Measurements from ENCODE around the gene LOXHD1. TPM values are rescaled to one million over a fixed set of nuclear protein-coding genes. Genes with fewer than 3 reads are reported as not detected.

Gene LOXHD1
- total RNA-seq, 1 experiment from 2014 or later, result not detected

- H3K27me3 ChIP-seq (ENCODE audit: control insufficient read depth, insufficient read depth, low read length), result no peaks in the 10 kb centered on the region
- DNase-seq (ENCODE audit: low read depth, low spot score) (no peak), ATAC-seq (no peak)
- H3K4me1 ChIP-seq (ENCODE audit: control insufficient read depth, insufficient read depth, low read length), result no peaks in the 10 kb centered on the region
- BruUV-seq (replicated peaks), result no TSS peak
- no peaks in the 10 kb centered on the region for H3K9me3 ChIP-seq (ENCODE audit: control insufficient read depth, insufficient read depth, low read depth, low read length)
- H3K4me3 ChIP-seq (ENCODE audit: low read depth in 2 of 2, low read length in 2 of 2), result no peak overlapping the region
- intact Hi-C loops (cut with micrococcal nuclease; ENCODE audit: unreplicated experiment), result no loop called here
- ChIA-PET CTCF (no interaction called here), POLR2A (no interaction called here)
- H3K27ac ChIP-seq (ENCODE audit: low read length), result no peak overlapping the region
- H3K36me3 ChIP-seq (ENCODE audit: control insufficient read depth, insufficient read depth, low read length), result no peaks in the 10 kb centered on the region
- in situ Hi-C loops (cut with HindIII; ENCODE audit: low pct_unique_long_range_greater_than_20kb, low sequenced_read_pairs), result no loop called here
- no peak for TF ChIP-seq POLR2AphosphoS5 (IDR thresholded peaks at IDR 0.05; ENCODE audit: low read depth, low read length)
Measured at GRCh38 chr18:46478796-46479195, 178.2 kb downstream of the LOXHD1 start.

DNA sequence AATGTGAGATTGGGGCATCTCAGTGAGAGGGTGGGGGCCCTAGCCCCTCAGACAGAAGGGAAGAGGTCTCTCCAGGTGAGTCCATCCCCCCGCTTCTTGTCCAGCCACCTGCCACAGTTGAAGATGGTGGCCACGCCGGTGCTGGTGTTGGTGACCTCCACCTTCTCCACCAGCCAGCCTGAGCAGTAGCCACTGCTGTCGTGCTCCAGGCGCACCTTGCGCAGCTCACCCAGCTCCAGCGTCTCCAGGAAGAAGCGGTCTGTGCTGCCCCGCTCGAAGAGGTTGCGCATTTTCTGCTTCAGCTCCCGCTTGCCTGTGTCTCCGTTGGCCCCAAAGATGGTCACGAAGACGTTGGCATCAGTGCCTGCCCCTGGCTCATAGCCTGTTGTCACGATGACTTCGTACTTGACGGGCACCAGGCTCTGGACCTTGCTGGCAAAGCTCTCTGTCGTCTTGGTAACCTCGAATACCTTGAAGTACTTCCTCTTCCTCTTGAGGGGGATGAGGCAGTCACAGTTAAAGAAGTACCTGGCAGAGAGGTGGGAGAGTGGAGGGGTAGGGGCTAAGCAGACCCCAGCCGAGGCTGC is 179.5 kb downstream of the LOXHD1 start:
- TF ChIP-seq SIN3A (IDR thresholded peaks at IDR 0.05; ENCODE audit: borderline replicate concordance, insufficient read depth, low read depth, low read length) (no peak), CTCF (IDR thresholded peaks at IDR 0.05) (no peak), POLR2AphosphoS5 (IDR thresholded peaks at IDR 0.05; ENCODE audit: low read depth, low read length) (no peak), TCF7L2 (IDR thresholded peaks at IDR 0.05; ENCODE audit: low read depth, low read length) (no peak)
- TF ChIP-seq, protein P1, sequence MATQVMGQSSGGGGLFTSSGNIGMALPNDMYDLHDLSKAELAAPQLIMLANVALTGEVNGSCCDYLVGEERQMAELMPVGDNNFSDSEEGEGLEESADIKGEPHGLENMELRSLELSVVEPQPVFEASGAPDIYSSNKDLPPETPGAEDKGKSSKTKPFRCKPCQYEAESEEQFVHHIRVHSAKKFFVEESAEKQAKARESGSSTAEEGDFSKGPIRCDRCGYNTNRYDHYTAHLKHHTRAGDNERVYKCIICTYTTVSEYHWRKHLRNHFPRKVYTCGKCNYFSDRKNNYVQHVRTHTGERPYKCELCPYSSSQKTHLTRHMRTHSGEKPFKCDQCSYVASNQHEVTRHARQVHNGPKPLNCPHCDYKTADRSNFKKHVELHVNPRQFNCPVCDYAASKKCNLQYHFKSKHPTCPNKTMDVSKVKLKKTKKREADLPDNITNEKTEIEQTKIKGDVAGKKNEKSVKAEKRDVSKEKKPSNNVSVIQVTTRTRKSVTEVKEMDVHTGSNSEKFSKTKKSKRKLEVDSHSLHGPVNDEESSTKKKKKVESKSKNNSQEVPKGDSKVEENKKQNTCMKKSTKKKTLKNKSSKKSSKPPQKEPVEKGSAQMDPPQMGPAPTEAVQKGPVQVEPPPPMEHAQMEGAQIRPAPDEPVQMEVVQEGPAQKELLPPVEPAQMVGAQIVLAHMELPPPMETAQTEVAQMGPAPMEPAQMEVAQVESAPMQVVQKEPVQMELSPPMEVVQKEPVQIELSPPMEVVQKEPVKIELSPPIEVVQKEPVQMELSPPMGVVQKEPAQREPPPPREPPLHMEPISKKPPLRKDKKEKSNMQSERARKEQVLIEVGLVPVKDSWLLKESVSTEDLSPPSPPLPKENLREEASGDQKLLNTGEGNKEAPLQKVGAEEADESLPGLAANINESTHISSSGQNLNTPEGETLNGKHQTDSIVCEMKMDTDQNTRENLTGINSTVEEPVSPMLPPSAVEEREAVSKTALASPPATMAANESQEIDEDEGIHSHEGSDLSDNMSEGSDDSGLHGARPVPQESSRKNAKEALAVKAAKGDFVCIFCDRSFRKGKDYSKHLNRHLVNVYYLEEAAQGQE (IDR thresholded peaks at IDR 0.05; ENCODE audit: insufficient read depth in 1 of 2, low read depth in 2 of 2, low read length in 1 of 2), result no peak
- in situ Hi-C loops (cut with HindIII; ENCODE audit: low pct_unique_long_range_greater_than_20kb, low sequenced_read_pairs), result no loop called here
- no peak for DNase-seq (ENCODE audit: low read depth, low spot score)
- Histone ChIP-seq H3K36me3 (ENCODE audit: control insufficient read depth, insufficient read depth, low read length) (no peaks in the 10 kb centered on the region), H3K9me3 (ENCODE audit: control insufficient read depth, insufficient read depth, low read depth, low read length) (no peaks in the 10 kb centered on the region), H3K4me3 (ENCODE audit: low read depth in 2 of 2, low read length in 2 of 2) (no peak overlapping the region), H3K27ac (ENCODE audit: low read length) (no peak overlapping the region), H3K27me3 (ENCODE audit: control insufficient read depth, insufficient read depth, low read length) (no peaks in the 10 kb centered on the region), H3K4me1 (ENCODE audit: control insufficient read depth, insufficient read depth, low read length) (no peaks in the 10 kb centered on the region)
- ChIA-PET CTCF (no interaction called here), POLR2A (no interaction called here)
- no TSS peak for BruUV-seq (replicated peaks)
- no peak for ATAC-seq
- intact Hi-C loops (cut with micrococcal nuclease; ENCODE audit: unreplicated experiment), result no loop called here

- intact Hi-C loops (cut with micrococcal nuclease; ENCODE audit: unreplicated experiment), result no loop called here
- in situ Hi-C loops (cut with HindIII; ENCODE audit: low pct_unique_long_range_greater_than_20kb, low sequenced_read_pairs), result no loop called here
Measured at GRCh38 chr18:46475390-46475752, 181.6 kb downstream of the LOXHD1 start.

More at GRCh38 chr18:46475390-46475752, 181.6 kb downstream of the LOXHD1 start:
- TF ChIP-seq, protein P1 (IDR thresholded peaks at IDR 0.05; ENCODE audit: insufficient read depth in 1 of 2, low read depth in 2 of 2, low read length in 1 of 2), result no peak
- no peak for TF ChIP-seq SIN3A (IDR thresholded peaks at IDR 0.05; ENCODE audit: borderline replicate concordance, insufficient read depth, low read depth, low read length)
- TF ChIP-seq CTCF (IDR thresholded peaks at IDR 0.05), result no peak
- no peak for TF ChIP-seq POLR2AphosphoS5 (IDR thresholded peaks at IDR 0.05; ENCODE audit: low read depth, low read length)
- no peak for TF ChIP-seq TCF7L2 (IDR thresholded peaks at IDR 0.05; ENCODE audit: low read depth, low read length)
- Histone ChIP-seq H3K27me3 (ENCODE audit: control insufficient read depth, insufficient read depth, low read length) (no peaks in the 10 kb centered on the region), H3K36me3 (ENCODE audit: control insufficient read depth, insufficient read depth, low read length) (no peaks in the 10 kb centered on the region), H3K4me1 (ENCODE audit: control insufficient read depth, insufficient read depth, low read length) (no peaks in the 10 kb centered on the region), H3K4me3 (ENCODE audit: low read depth in 2 of 2, low read length in 2 of 2) (no peak overlapping the region), H3K9me3 (ENCODE audit: control insufficient read depth, insufficient read depth, low read depth, low read length) (no peaks in the 10 kb centered on the region), H3K27ac (ENCODE audit: low read length) (no peak overlapping the region)
- no peak for ATAC-seq
- POLR2A ChIA-PET, result no interaction called here
- no peak for DNase-seq (ENCODE audit: low read depth, low spot score)
- no TSS peak for BruUV-seq (replicated peaks)
- CTCF ChIA-PET, result no interaction called here

Data from Panc1 (cell line).